A204.1 (cell line): ENCODE data around the gene SYCN.
"Not testable (repeated sequence)": the region's sequence is repeated elsewhere in the genome, so short reads cannot be mapped to it uniquely, and the experiment has no call there.

Experiments
- FAIRE-seq: peaks from 2 replicates; lab custom pipeline; 2012; peaks lifted over from hg19 to GRCh38; lab: Jason Lieb, UNC

SYCN gene

GRCh38 chr19:39203372-39204341 is at the start of gene SYCN:
Gene SYCN, minus strand, starts transcription at chr19:39204263. Its CDS starts 9 bp downstream, at chr19:39204254.
- FAIRE-seq: no peak

- FAIRE-seq: no peak
These were observed 49.5 kb upstream of the SYCN start for GRCh38 chr19:39253374-39254149.

GRCh38 chr19:39252458-39252857 is 48.4 kb upstream of the SYCN start:
- no peak for FAIRE-seq

- FAIRE-seq: no peak
These were observed 47.8 kb upstream of the SYCN start for GRCh38 chr19:39251846-39252245.

- no peak for FAIRE-seq
These were observed 47.0 kb upstream of the SYCN start for GRCh38 chr19:39251081-39251480.

GRCh38 chr19:39248806-39249205 is 44.7 kb upstream of the SYCN start, which contains the start of gene IFNL4:
Gene IFNL4, minus strand, starts transcription at chr19:39248856.
- no peak for FAIRE-seq

- no peak for FAIRE-seq
These were observed 43.9 kb upstream of the SYCN start for GRCh38 chr19:39247701-39248664.

GRCh38 chr19:39246951-39247669 is 43.0 kb upstream of the SYCN start:
- FAIRE-seq: no peak

- FAIRE-seq: not testable (repeated sequence)
These were observed 41.1 kb upstream of the SYCN start for GRCh38 chr19:39245166-39245565.

- FAIRE-seq: not testable (repeated sequence)
These were observed 40.5 kb upstream of the SYCN start, which contains the start of gene IFNL3 for GRCh38 chr19:39244410-39245100. Gene IFNL3, minus strand, starts transcription at chr19:39245006. Its CDS starts 39 bp downstream, at chr19:39244967.

- not testable (repeated sequence) for FAIRE-seq
These were observed 39.7 kb upstream of the SYCN start for GRCh38 chr19:39243741-39244140.

GRCh38 chr19:39240421-39240820 is 36.4 kb upstream of the SYCN start:
- no peak for FAIRE-seq

GRCh38 chr19:39238944-39239343 is 34.9 kb upstream of the SYCN start:
- no peak for FAIRE-seq

GRCh38 chr19:39238209-39238608 is 34.1 kb upstream of the SYCN start:
- FAIRE-seq: no peak

GRCh38 chr19:39237200-39238184 is 33.4 kb upstream of the SYCN start:
- FAIRE-seq: no peak

GRCh38 chr19:39236527-39236926 is 32.5 kb upstream of the SYCN start:
- FAIRE-seq: no peak

- no peak for FAIRE-seq
These were observed 28.6 kb upstream of the SYCN start for GRCh38 chr19:39232708-39233107.

- FAIRE-seq: no peak
These were observed 26.2 kb upstream of the SYCN start for GRCh38 chr19:39230096-39230764.

GRCh38 chr19:39224910-39225309 is 20.8 kb upstream of the SYCN start:
- no peak for FAIRE-seq
